ENCODE results near the gene CFAP73.

The CFAP73 gene

DNA sequence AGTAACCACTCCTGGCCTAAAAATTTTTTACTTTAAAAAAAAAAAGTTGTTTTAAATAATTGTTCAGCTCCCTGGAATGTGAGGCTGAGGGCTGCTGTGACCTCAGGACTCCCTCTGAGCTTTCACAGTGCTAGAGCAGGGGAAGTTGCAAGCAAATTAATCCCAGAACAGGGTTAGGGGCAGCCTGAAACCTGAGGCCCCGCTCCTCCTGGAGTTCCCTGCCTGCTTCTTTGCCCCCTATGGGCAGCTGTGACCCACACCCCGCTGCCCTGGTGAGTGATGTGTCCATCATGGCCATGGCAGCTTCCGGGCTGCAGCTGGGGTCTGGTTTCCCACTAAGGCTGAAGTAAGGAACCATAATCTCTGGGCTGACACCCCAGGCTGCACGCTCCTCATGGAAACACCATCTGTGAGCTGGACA, 45.5 kb downstream of the CFAP73 start:
- Histone ChIP-seq H3F3A (ENCODE audit: insufficient read depth) (peaks cover 8% of the 10 kb centered on the region; the same call in 1 of the 2 replicates), H3K36me3 (ENCODE audit: low read length) (no peaks in the 10 kb centered on the region), H3K4me3 (ENCODE audit: insufficient read depth, low read length, poor library complexity, severe bottlenecking) (no peak overlapping the region), H3K79me2 (ENCODE audit: insufficient read depth, low read length) (peaks cover 6% of the 10 kb centered on the region; the same call in 1 of the 2 replicates), H4K20me1 (ENCODE audit: low read depth, low read length) (no peaks in the 10 kb centered on the region), H3K27ac (ENCODE audit: low read depth, low read length) (no peak overlapping the region), H2AFZ (ENCODE audit: low read depth, low read length, severe bottlenecking) (no peak overlapping the region), H3K9me2 (replicated peaks; ENCODE audit: insufficient read depth, low read length) (no peaks in the 10 kb centered on the region), H3K4me2 (ENCODE audit: low read depth, low read length, poor library complexity, severe bottlenecking) (no peak overlapping the region), H3K9ac (ENCODE audit: low read length) (no peak overlapping the region), H3K27me3 (ENCODE audit: low read length) (no peaks in the 10 kb centered on the region), H3K9me3 (ENCODE audit: insufficient read depth, low read length) (no peaks in the 10 kb centered on the region)
- TF ChIP-seq, protein P1, sequence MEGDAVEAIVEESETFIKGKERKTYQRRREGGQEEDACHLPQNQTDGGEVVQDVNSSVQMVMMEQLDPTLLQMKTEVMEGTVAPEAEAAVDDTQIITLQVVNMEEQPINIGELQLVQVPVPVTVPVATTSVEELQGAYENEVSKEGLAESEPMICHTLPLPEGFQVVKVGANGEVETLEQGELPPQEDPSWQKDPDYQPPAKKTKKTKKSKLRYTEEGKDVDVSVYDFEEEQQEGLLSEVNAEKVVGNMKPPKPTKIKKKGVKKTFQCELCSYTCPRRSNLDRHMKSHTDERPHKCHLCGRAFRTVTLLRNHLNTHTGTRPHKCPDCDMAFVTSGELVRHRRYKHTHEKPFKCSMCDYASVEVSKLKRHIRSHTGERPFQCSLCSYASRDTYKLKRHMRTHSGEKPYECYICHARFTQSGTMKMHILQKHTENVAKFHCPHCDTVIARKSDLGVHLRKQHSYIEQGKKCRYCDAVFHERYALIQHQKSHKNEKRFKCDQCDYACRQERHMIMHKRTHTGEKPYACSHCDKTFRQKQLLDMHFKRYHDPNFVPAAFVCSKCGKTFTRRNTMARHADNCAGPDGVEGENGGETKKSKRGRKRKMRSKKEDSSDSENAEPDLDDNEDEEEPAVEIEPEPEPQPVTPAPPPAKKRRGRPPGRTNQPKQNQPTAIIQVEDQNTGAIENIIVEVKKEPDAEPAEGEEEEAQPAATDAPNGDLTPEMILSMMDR (IDR thresholded peaks at IDR 0.05; ENCODE audit: insufficient read depth, low read length, poor library complexity, severe bottlenecking), result no peak
- no peak for TF ChIP-seq EZH2phosphoT487 (conservative IDR thresholded peaks at IDR 0.05; ENCODE audit: low read length)

DNA sequence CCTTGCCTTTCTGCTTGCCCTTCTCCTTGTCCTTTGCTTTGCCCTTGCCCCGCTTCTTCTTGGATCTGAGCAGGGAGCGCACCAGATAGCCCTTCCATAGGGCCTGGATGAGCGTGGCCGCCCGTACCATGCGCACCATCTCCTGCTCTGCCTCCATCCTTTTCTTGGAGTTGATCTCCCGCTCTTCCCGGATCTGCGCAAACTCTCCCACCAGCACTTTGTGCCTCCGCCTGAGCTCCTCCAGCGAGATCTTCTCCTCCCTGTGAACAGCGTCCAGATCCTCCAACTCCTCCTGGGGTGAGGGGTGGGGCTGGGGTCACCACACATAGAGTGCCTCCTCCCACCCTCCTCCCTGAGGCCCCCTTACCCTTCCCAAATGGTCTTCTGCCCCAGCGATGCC, 46.1 kb downstream of the CFAP73 start:
- Histone ChIP-seq H3K4me2 (ENCODE audit: low read depth, low read length, poor library complexity, severe bottlenecking) (no peak overlapping the region), H3K9me2 (replicated peaks; ENCODE audit: insufficient read depth, low read length) (no peaks in the 10 kb centered on the region), H3K4me3 (ENCODE audit: insufficient read depth, low read length, poor library complexity, severe bottlenecking) (no peak overlapping the region), H2AFZ (ENCODE audit: low read depth, low read length, severe bottlenecking) (no peak overlapping the region), H3K9ac (ENCODE audit: low read length) (no peak overlapping the region), H3K27ac (ENCODE audit: low read depth, low read length) (no peak overlapping the region), H3F3A (ENCODE audit: insufficient read depth) (peaks cover 8% of the 10 kb centered on the region; the same call in 1 of the 2 replicates), H3K27me3 (ENCODE audit: low read length) (no peaks in the 10 kb centered on the region), H4K20me1 (ENCODE audit: low read depth, low read length) (no peaks in the 10 kb centered on the region), H3K79me2 (ENCODE audit: insufficient read depth, low read length) (peaks cover 4% of the 10 kb centered on the region; the same call in 1 of the 2 replicates), H3K9me3 (ENCODE audit: insufficient read depth, low read length) (no peaks in the 10 kb centered on the region), H3K36me3 (ENCODE audit: low read length) (no peaks in the 10 kb centered on the region)
- TF ChIP-seq EZH2phosphoT487 (conservative IDR thresholded peaks at IDR 0.05; ENCODE audit: low read length), result no peak

DNA sequence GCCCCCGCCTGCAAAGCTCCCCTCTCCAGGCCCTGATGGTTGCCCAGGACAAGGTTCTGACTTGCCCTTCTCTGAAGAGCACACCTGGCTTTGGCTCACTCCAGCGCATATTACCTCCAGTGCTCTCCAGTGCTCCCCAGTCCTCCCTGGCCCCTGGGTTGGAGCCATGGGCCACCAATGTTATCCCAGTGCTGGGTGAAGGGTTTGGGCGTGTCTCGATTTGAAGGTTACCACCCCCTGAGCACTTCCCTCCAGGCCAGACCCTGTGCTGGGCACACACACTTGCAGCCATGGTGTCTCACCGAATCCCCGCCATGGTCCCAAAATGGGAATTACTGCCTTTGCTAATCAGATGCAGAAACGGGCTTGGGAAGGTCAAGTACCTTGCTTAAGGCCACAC, 47.1 kb downstream of the CFAP73 start:
- no peak for TF ChIP-seq EZH2phosphoT487 (conservative IDR thresholded peaks at IDR 0.05; ENCODE audit: low read length)
- TF ChIP-seq, protein P1 (IDR thresholded peaks at IDR 0.05; ENCODE audit: insufficient read depth, low read length, poor library complexity, severe bottlenecking), result no peak
- Histone ChIP-seq H3K9me3 (ENCODE audit: insufficient read depth, low read length) (no peaks in the 10 kb centered on the region), H4K20me1 (ENCODE audit: low read depth, low read length) (no peaks in the 10 kb centered on the region), H2AFZ (ENCODE audit: low read depth, low read length, severe bottlenecking) (no peak overlapping the region), H3F3A (ENCODE audit: insufficient read depth) (peaks cover 8% of the 10 kb centered on the region; the same call in 1 of the 2 replicates), H3K27me3 (ENCODE audit: low read length) (no peaks in the 10 kb centered on the region), H3K4me3 (ENCODE audit: insufficient read depth, low read length, poor library complexity, severe bottlenecking) (no peak overlapping the region), H3K9ac (ENCODE audit: low read length) (no peak overlapping the region), H3K27ac (ENCODE audit: low read depth, low read length) (no peak overlapping the region), H3K36me3 (ENCODE audit: low read length) (no peaks in the 10 kb centered on the region), H3K79me2 (ENCODE audit: insufficient read depth, low read length) (no peaks in the 10 kb centered on the region), H3K4me2 (ENCODE audit: low read depth, low read length, poor library complexity, severe bottlenecking) (no peak overlapping the region), H3K9me2 (replicated peaks; ENCODE audit: insufficient read depth, low read length) (no peaks in the 10 kb centered on the region)

DNA sequence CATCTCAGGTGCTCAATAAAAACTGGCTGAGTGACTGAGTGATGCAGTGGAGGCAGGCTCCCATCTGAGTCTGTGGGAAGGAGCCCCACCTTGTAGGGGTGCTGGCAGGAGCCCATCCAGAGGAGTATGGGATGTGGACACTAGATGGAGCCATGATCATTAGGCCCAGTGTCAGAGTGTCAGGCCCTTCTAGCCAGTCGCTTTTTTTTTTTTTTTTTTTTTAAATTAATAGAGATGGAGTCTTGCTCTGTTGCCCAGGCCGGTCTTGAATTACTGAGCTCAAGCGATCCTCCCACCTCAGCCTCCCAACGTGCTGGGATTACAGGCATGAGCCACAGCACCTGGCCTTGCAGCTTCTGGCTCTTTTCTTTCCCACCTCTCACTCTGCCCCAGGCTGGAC, 47.5 kb downstream of the CFAP73 start:
- Histone ChIP-seq H2AFZ (ENCODE audit: low read depth, low read length, severe bottlenecking) (no peak overlapping the region), H3F3A (ENCODE audit: insufficient read depth) (peaks cover 8% of the 10 kb centered on the region; the same call in 1 of the 2 replicates), H3K4me2 (ENCODE audit: low read depth, low read length, poor library complexity, severe bottlenecking) (no peak overlapping the region), H3K9ac (ENCODE audit: low read length) (no peak overlapping the region; the same call in 1 of the 2 replicates), H3K9me3 (ENCODE audit: insufficient read depth, low read length) (no peaks in the 10 kb centered on the region), H4K20me1 (ENCODE audit: low read depth, low read length) (no peaks in the 10 kb centered on the region), H3K36me3 (ENCODE audit: low read length) (no peaks in the 10 kb centered on the region), H3K9me2 (replicated peaks; ENCODE audit: insufficient read depth, low read length) (no peaks in the 10 kb centered on the region), H3K79me2 (ENCODE audit: insufficient read depth, low read length) (no peaks in the 10 kb centered on the region), H3K27me3 (ENCODE audit: low read length) (no peaks in the 10 kb centered on the region), H3K4me3 (ENCODE audit: insufficient read depth, low read length, poor library complexity, severe bottlenecking) (no peak overlapping the region), H3K27ac (ENCODE audit: low read depth, low read length) (peak overlapping the region; percentile 22; the same call in 1 of the 2 replicates)
- TF ChIP-seq, protein P1 (IDR thresholded peaks at IDR 0.05; ENCODE audit: insufficient read depth, low read length, poor library complexity, severe bottlenecking), result peak; percentile 58
- no peak for TF ChIP-seq EZH2phosphoT487 (conservative IDR thresholded peaks at IDR 0.05; ENCODE audit: low read length)

Data from SU-DHL-6 (cell line).